Measurements from ENCODE around the gene TFIP11.

Gene TFIP11

DNA sequence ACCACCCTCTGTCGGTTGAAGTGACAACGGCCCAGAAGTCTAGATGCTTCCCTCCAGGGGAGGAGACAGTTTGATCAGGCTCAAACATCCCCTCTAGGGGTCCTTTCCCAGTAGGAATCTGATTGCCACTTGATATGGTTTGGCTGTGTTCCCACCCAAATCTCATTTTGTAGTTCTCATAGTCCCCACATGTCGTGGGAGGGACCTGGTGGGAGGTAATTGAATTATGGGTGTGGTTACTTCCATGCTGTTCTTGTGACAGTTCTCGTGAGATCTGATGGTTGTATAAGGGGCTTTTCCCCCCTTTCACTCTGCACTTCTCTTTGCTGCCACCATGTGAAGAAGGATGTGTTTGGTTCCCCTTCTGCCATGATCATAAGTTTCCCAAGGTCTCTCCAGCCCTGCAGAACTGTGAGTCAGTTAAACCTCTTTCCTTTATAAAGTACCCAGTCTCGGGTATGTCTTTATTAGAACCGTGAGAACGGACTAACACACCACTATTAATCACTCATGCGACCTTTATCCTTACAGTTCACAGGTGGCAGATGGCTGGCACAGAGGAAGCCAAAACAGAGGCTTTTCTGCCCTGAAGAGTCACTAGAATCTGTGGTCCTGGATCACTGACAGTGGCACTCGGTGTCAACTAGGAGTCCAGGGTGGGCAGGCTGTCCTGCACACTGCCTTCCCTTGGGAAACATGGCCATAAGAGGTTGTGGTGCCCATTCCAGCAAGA is 61.7 kb downstream of the TFIP11 start:
- TF ChIP-seq, protein P1, sequence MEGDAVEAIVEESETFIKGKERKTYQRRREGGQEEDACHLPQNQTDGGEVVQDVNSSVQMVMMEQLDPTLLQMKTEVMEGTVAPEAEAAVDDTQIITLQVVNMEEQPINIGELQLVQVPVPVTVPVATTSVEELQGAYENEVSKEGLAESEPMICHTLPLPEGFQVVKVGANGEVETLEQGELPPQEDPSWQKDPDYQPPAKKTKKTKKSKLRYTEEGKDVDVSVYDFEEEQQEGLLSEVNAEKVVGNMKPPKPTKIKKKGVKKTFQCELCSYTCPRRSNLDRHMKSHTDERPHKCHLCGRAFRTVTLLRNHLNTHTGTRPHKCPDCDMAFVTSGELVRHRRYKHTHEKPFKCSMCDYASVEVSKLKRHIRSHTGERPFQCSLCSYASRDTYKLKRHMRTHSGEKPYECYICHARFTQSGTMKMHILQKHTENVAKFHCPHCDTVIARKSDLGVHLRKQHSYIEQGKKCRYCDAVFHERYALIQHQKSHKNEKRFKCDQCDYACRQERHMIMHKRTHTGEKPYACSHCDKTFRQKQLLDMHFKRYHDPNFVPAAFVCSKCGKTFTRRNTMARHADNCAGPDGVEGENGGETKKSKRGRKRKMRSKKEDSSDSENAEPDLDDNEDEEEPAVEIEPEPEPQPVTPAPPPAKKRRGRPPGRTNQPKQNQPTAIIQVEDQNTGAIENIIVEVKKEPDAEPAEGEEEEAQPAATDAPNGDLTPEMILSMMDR (IDR thresholded peaks at IDR 0.05; ENCODE audit: borderline replicate concordance, insufficient read depth, low read depth, low read length) = no peak
- no peak overlapping the region for H3K4me3 ChIP-seq (ENCODE audit: low read depth, low read length)

DNA sequence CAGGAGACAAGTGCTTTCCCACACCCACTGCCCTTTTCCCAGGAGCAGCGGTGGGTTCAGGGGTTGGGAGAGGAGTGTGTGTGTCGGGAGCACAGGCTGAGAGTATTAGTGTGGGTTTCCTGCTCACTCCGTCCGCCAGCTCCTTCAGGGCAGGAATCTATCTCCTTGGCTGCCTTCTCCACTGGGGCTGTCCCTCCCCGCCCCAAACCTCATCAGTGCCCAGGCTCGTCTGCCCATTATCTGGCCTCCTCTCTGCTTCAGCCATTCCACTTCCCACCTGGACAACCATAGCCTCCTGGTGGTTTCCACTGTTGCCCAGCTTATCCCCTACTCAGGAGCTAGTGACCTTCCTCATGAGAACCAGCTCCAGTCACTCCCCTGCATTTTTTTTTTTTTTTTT is 63.3 kb downstream of the TFIP11 start:
- TF ChIP-seq, protein P1 (IDR thresholded peaks at IDR 0.05; ENCODE audit: borderline replicate concordance, insufficient read depth, low read depth, low read length) = no peak
- H3K4me3 ChIP-seq (ENCODE audit: low read depth, low read length) = no peak overlapping the region

DNA sequence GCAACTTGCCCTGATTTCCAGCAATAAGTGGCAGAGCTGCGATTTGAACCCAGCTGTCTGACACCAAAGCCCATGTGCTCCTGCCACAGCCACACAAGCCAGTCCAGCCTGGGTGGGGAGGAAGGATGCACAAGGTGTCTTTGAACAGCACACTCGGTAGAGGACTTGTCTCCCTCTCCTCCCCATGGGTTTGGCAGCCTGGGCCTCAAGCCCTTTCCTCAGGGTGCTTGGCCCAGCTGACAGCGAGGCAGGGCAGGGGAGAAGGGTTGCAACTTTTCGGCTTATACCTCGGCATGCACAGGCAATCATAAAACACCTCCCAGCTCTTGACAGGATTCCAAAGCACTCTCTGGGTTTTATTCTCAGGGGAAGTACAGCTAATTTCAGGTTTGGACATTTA is 63.9 kb downstream of the TFIP11 start:
- no peak overlapping the region for H3K4me3 ChIP-seq (ENCODE audit: low read depth, low read length)

DNA sequence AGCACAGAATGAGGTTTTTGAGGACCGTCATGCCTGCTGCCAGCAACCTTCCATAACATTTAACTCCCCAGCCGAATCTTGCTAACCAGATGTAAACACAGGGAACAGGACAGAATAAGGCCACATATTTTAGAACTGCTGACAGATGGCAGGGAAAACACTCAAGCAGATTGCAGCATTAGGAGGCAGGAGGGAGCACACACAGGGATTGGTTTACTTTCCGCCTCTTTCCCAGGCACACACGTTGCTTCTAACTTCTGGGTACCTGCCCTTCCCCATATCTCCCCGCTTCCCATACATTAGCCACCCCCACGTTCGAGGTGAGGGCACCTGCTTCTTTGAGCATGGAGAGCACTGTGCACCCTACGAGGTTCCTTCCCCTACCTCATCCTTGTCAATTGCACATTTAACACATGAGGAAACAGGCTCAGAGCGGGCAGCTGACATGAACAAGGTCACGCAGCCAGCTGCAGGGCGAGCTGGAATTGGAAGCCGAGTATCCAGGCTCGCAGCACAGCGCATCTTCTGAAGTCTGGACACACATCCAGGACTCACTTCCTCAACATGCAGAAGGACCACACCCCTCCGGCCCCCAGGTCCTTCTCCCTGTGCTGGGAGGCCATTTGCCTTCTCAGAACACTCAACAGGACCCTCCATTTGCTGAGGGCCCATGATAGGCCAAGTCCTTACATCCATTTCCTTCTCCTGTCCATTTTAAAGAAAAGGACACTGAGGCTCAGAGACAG is 64.5 kb downstream of the TFIP11 start:
- H3K4me3 ChIP-seq (ENCODE audit: low read depth, low read length) = no peak overlapping the region
- TF ChIP-seq, protein P1 (IDR thresholded peaks at IDR 0.05; ENCODE audit: borderline replicate concordance, insufficient read depth, low read depth, low read length) = no peak

More for the DNA sequence above, 63.9 kb downstream of the TFIP11 start:
- TF ChIP-seq, protein P1 (IDR thresholded peaks at IDR 0.05; ENCODE audit: borderline replicate concordance, insufficient read depth, low read depth, low read length) = no peak

DNA sequence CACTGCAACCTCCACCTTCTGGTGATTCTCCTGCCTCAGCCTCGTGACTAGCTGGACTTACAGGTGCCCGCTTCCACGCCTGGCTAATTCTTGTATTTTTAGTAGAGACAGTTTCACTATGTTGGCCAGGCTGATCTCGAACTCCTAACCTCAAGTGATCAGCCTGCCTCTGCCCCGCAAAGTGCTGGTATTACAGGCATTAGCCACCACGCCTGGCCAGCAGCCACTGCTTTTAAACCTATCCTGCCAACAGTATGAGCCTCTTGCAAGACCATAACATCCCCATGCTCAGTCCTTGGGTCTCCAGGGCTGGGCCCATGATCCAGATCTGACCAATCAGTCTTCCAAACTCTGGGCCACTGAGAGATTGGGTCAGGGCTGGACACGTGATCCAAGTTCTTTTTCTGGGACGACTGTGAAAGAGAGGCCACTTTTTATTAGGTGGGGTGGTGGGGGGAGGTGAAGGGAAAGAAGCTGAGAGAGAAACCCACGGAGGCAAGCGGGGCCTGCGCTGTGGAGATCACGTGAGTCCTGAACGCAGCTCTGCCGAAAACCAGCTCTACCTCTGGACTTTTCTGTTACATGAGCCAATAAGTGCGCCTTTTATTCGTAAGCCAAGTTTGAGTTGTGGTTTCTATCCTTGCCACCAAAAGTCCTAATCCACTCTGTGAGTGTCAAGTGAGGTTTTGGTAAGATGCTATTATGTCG is 65.3 kb downstream of the TFIP11 start:
- H3K4me3 ChIP-seq (ENCODE audit: low read depth, low read length) = no peak overlapping the region
- TF ChIP-seq, protein P1 (IDR thresholded peaks at IDR 0.05; ENCODE audit: borderline replicate concordance, insufficient read depth, low read depth, low read length) = no peak

DNA sequence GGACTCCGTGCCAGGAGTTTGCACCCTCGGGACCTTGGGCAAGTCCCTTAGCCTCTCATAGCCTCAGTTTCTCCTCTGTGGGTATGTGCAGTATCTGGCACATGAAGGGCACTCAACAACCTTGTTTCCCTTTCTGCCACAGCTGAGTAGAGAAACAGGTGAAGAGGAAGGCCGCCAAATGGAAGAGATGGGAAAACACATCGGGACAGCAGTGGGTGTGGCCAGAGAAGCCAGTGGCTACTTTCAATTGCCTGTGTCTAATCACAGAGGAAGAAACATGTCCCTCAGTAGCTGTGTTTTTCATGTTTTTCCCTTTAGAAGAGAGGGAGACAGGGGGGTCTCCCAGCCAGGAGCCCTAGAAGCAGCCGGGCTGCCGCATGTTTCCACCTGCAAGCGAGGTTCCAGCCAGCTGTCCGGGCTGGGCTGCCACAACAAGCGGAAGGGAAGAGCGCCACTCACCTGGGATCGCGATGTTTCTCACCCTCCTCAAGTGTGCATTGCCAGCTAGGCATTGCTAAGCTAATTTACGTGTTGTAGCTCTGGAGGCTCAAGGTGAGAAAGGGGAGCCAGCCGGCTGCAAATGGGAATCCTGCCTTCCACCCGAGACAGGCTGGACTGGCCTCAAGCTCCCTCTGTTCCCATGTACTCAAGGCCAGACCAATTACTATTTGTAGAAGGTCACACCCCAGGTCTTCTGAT is 66.5 kb downstream of the TFIP11 start:
- TF ChIP-seq, protein P1 (IDR thresholded peaks at IDR 0.05; ENCODE audit: borderline replicate concordance, insufficient read depth, low read depth, low read length) = no peak
- H3K4me3 ChIP-seq (ENCODE audit: low read depth, low read length) = no peak overlapping the region

Data from GM12875 (cell line).